Lung (tissue), 12 donors: Measurements from ENCODE around the gene PRKN. TPM values are rescaled to one million over a fixed set of nuclear protein-coding genes. Genes with fewer than 3 reads are reported as not detected.

Experiments
- ATAC-seq: fragments of 200-7000 bp; cut with Tn5 transposase; one replicate; pipeline ENCODE4 v1.9.1; 2020; ENCODE audit warnings: moderate number of reproducible peaks; ENCODE audit not compliant: insufficient read depth, low FRiP score
- DNase-seq, 3 donors: peaks; one replicate each; pipeline ENCODE4 v3.0.0-alpha.2; 2013 to 2017
- H3K27ac ChIP-seq, 2 donors: one replicate each; pipeline ENCODE4 v1.5.1; 2013; ENCODE audit warnings: mild to moderate bottlenecking in 2 of 2, moderate library complexity in 2 of 2, control low read depth in 1 of 2, inconsistent platforms in 1 of 2, low read depth in 1 of 2, low read length in 1 of 2
- H3K27me3 ChIP-seq, 3 donors: one replicate each; pipeline ENCODE4 v1.5.1; 2013; ENCODE audit warnings: low read length in 2 of 3; ENCODE audit not compliant: control insufficient read depth in 3 of 3, insufficient read depth in 3 of 3
- H3K36me3 ChIP-seq, 4 donors: one replicate each; pipeline ENCODE4 v1.5.1; 2013; ENCODE audit warnings: low read length in 4 of 4, mild to moderate bottlenecking in 1 of 4, moderate library complexity in 1 of 4; ENCODE audit not compliant: control insufficient read depth in 4 of 4, insufficient read depth in 4 of 4
- H3K4me1 ChIP-seq, 5 donors: one replicate each; pipeline ENCODE4 v1.5.1; 2013; ENCODE audit warnings: low read length in 5 of 5, mild to moderate bottlenecking in 2 of 5, moderate library complexity in 1 of 5; ENCODE audit not compliant: control insufficient read depth in 5 of 5, insufficient read depth in 5 of 5
- H3K4me3 ChIP-seq: one replicate; pipeline ENCODE4 v1.5.1; 2013; ENCODE audit warnings: mild to moderate bottlenecking, control low read depth, moderate library complexity
- H3K9ac ChIP-seq, 2 donors: one replicate each; pipeline ENCODE4 v1.5.1; 2013; ENCODE audit warnings: low read length in 2 of 2, control low read depth in 1 of 2; ENCODE audit not compliant: insufficient read depth in 1 of 2
- H3K9me3 ChIP-seq, 4 donors: one replicate each; pipeline ENCODE4 v1.5.1; 2013; ENCODE audit warnings: low read length in 3 of 4, mild to moderate bottlenecking in 1 of 4, moderate library complexity in 1 of 4; ENCODE audit not compliant: control insufficient read depth in 4 of 4, insufficient read depth in 3 of 4
- WGBS, 2 donors: extraction: QIAGEN DNeasy Blood & Tissue Kit; methylation state at CpG; one replicate each; pipeline ENCODE4 v1.1.7; 2013; 5-methylcytosine and 5-hydroxymethylcytosine counted together
- polyA plus RNA-seq, 2 donors: library from polyadenylated mRNA; stranded (reverse); fragments of 200-250 nt; gene quantifications; one replicate each; pipeline ENCODE4 v1.2.1, GENCODE V29; 2013
- total RNA-seq, 2 donors: library from RNA; depleted of rRNA in 1 of 2; stranded (reverse); fragments of >200 nt in 1 of 2; gene quantifications; one replicate each; pipeline ENCODE4 v1.2.1, GENCODE V29; 2014 to 2021
- TF ChIP-seq, protein P1 (sequence below): IDR thresholded peaks from 2 replicates; pipeline ENCODE4 v1.5.1; 2012; ENCODE audit warnings: mild to moderate bottlenecking; ENCODE audit errors: control extremely low read depth, extremely low read depth
- donor health status: control.
- donor health status: control.
- donor health status: Bipolar disorder and iron deficiency.
- donor health status: healthy.
- donor health status: DM: yes; HTN: yes; CAD: no.

Gene PRKN
- total and polyA plus RNA-seq, 4 donors = 0.27 to 11.2 (median 3.1) TPM

DNA sequence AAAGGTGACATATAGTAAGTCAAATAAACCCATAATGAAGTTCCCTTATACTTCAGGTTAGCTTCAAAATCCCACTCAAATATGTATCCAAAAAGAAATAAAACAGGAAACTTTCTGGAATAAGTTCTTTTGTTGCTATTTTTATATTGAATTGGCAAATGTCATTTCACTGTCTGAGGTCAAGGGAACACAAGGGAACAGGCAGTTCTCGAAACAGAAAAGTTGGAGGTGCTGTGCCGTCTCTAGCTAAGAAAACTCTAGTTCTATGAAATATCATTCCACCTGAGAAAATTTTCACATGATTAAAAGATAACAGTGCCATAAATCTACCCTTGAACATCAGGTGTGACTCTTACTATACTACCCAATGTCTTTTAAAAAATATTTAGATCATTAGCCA is 358.5 kb downstream of the PRKN start:
- Histone ChIP-seq H3K4me3 (no peak overlapping the region), H3K27ac (no peak overlapping the region), H3K9me3 (peaks cover 0 to 5% (median 0%) of the 10 kb centered on the region in 4 donors), H3K9ac (no peak overlapping the region), H3K27me3 (no peaks in the 10 kb centered on the region), H3K36me3 (peaks cover 0 to 1% (median 0%) of the 10 kb centered on the region in 4 donors), H3K4me1 (no peaks in the 10 kb centered on the region)
- TF ChIP-seq, protein P1, sequence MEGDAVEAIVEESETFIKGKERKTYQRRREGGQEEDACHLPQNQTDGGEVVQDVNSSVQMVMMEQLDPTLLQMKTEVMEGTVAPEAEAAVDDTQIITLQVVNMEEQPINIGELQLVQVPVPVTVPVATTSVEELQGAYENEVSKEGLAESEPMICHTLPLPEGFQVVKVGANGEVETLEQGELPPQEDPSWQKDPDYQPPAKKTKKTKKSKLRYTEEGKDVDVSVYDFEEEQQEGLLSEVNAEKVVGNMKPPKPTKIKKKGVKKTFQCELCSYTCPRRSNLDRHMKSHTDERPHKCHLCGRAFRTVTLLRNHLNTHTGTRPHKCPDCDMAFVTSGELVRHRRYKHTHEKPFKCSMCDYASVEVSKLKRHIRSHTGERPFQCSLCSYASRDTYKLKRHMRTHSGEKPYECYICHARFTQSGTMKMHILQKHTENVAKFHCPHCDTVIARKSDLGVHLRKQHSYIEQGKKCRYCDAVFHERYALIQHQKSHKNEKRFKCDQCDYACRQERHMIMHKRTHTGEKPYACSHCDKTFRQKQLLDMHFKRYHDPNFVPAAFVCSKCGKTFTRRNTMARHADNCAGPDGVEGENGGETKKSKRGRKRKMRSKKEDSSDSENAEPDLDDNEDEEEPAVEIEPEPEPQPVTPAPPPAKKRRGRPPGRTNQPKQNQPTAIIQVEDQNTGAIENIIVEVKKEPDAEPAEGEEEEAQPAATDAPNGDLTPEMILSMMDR = no peak
- no peak for ATAC-seq
- no peak for DNase-seq
- WGBS, 2 donors = 86 to 90% methylated on average over 2 of the region's 2 CpGs

DNA sequence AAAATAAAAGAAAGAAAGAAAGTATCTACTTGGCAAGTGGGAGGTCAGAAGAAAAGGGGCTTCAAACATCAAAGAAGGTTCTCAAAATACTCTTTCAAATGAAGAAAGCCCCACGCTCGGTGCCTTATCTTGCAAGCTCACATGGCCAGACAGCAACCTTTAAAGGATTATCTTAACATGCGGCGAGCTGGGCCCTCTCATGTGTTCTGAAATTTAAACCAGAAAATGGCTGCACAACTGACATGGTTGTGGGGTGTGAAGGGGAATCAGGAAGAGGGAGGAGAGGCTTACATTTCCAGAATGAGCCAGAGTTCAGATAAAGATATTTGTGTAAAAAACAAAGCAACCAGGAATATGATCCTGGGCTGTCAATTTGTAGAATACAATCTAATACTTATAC is 363.1 kb downstream of the PRKN start:
- H3K4me1 ChIP-seq = peaks cover 0 to 2% (median 0%) of the 10 kb centered on the region in 5 donors
- H3K27me3 ChIP-seq = no peaks in the 10 kb centered on the region
- H3K9me3 ChIP-seq = no peaks in the 10 kb centered on the region
- WGBS, 2 donors = 86 to 91% methylated on average over 4 of the region's 4 CpGs
- no peak for DNase-seq
- TF ChIP-seq, protein P1 = no peak
- no peak for ATAC-seq
- H3K27ac ChIP-seq = no peak overlapping the region
- no peak overlapping the region for H3K4me3 ChIP-seq
- H3K36me3 ChIP-seq = no peaks in the 10 kb centered on the region
- H3K9ac ChIP-seq = no peak overlapping the region

DNA sequence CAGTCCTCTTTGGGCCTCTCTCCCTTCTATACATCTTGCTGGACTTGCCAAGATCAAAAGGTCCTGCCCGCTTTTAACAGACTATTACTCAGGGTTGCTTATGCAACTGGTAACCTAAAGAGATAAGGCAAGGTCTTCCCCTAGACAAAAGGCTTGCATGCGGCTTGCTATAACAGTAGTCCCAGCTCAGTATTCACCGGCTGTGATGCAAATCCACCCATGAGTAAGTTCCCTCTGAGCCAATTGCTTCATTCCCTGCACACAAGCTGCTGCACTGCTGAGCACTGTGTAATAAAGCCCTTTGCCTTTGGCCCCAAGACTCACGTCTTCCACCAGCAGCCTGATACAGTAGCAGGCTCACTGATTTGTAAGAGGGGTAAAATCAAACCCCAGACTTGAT is 363.8 kb downstream of the PRKN start:
- Histone ChIP-seq H3K4me3 (no peak overlapping the region), H3K27me3 (no peaks in the 10 kb centered on the region), H3K9me3 (no peaks in the 10 kb centered on the region), H3K27ac (no peak overlapping the region), H3K36me3 (no peaks in the 10 kb centered on the region), H3K9ac (no peak overlapping the region), H3K4me1 (peaks cover 0 to 2% (median 0%) of the 10 kb centered on the region in 5 donors)
- 88 to 89% methylated on average over 4 of the region's 4 CpGs for WGBS, 2 donors
- TF ChIP-seq, protein P1 = no peak
- DNase-seq (no peak), ATAC-seq (no peak)

DNA sequence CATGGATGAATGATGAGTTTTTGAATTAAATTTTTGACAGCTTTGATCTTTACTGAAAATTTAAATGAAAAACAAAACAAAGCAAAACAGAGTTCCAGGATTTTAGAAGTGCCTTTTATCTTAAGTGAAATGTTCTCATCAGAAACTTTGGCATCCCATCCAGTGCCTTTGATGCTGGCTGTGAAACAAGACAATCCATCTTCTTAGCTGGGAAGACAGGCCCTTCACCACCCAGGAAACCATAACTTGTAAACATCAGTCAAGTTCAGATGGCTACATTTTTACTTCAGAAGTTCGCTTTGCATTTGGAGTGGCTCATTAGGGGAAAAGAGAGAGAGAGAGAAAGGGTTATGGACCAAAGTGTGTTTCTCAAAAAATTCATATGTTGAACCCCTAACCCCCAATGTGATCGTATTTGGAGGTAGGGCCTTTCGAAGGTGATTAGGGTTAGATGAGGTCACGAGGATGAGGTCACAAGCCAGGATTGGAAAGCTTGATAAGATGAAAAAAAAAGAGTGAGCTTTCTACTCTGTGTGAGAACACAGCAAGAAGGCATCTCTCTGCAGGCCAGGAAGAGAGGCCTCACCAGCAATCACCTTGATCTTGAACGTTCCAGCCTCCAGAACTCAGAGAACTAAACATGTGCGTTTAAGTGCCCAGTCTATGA is 366.5 kb downstream of the PRKN start:
- Histone ChIP-seq H3K36me3 (no peaks in the 10 kb centered on the region), H3K4me1 (peaks cover 0 to 2% (median 0%) of the 10 kb centered on the region in 5 donors), H3K27ac (no peak overlapping the region), H3K4me3 (no peak overlapping the region), H3K9me3 (no peaks in the 10 kb centered on the region), H3K27me3 (no peaks in the 10 kb centered on the region), H3K9ac (no peak overlapping the region)
- TF ChIP-seq, protein P1 = no peak
- DNase-seq = no peak
- ATAC-seq = no peak
- 73 to 80% methylated on average over 6 of the region's 6 CpGs for WGBS, 2 donors
